ENCODE data around the gene TEX36.

TEX36 gene

GRCh38 chr10:125693524-125693847 lies 10.5 kb upstream of the TEX36 start:
- no peak for TF ChIP-seq POLR2A (IDR thresholded peaks at IDR 0.05; ENCODE audit: low read depth, low read length)
- no peak for DNase-seq (ENCODE audit: insufficient read length, low spot score)
- FAIRE-seq = no peak

DNA sequence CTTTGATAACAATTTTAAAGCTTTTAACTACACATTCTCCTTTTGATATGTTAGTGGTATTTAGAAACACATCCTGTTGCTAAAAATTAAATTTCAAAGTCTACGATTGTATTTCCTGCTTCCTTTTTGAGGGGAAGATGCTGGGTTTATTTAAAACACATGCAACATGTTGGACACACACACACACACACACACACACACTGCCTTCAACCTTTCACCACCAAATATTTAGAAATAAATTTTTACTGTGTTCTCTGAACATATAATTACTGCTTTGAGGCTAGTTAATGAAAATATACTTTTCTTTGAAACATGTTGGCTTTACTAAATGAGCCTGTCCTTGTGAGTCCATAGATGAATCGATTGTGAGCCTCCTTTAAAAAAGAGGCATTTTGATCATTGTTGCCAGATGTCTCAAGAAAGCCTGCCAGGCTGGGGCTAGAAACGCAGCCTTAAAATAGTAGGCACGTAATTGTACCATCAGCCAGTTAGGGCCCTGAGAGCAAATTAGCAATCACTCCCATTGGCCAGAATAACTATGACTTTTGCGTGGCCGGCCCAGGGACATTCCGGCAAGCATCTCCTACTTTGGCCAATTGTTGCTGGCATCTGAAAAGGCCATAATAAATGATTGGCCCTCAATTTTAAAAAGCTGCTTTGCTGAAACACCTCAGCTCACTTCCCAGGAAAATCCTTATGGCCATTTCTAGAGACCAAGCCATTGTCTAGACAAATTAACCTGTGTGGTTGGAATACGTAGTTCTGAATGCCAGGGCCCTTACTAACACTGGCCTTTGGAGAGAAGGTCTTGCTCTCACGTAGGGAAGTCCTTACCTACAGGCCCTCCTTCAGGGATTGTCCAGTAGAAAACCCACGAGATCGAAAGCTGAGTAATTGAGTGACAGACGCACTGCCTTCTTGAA lies 9.9 kb upstream of the TEX36 start:
- TF ChIP-seq SPI1 (IDR thresholded peaks at IDR 0.05; ENCODE audit: low read depth, low read length) (no peak), TAF1 (IDR thresholded peaks at IDR 0.05; ENCODE audit: low read depth, low read length) (no peak), PAX5 (IDR thresholded peaks at IDR 0.05; ENCODE audit: insufficient read depth, low read length, severe bottlenecking) (no peak), POU2F2 (IDR thresholded peaks at IDR 0.05; ENCODE audit: low read depth, low read length) (no peak), POLR2AphosphoS5 (IDR thresholded peaks at IDR 0.05; ENCODE audit: low read depth, low read length) (no peak), POLR2A (IDR thresholded peaks at IDR 0.05; ENCODE audit: low read depth, low read length) (no peak)
- DNase-seq (ENCODE audit: insufficient read length, low spot score) (no peak), FAIRE-seq (no peak)

GRCh38 chr10:125692196-125692595 lies 9.2 kb upstream of the TEX36 start:
- FAIRE-seq = no peak

GRCh38 chr10:125691160-125691981 lies 8.4 kb upstream of the TEX36 start:
- DNase-seq (ENCODE audit: insufficient read length, low spot score) (no peak), FAIRE-seq (no peak)
- TF ChIP-seq TAF1 (IDR thresholded peaks at IDR 0.05; ENCODE audit: low read depth, low read length) (no peak), POLR2AphosphoS5 (IDR thresholded peaks at IDR 0.05; ENCODE audit: low read depth, low read length) (no peak), SPI1 (IDR thresholded peaks at IDR 0.05; ENCODE audit: low read depth, low read length) (no peak), PAX5 (IDR thresholded peaks at IDR 0.05; ENCODE audit: insufficient read depth, low read length, severe bottlenecking) (no peak), POLR2A (IDR thresholded peaks at IDR 0.05; ENCODE audit: low read depth, low read length) (no peak), POU2F2 (IDR thresholded peaks at IDR 0.05; ENCODE audit: low read depth, low read length) (no peak)

More at GRCh38 chr10:125692196-125692595, 9.2 kb upstream of the TEX36 start:
- no peak for DNase-seq (ENCODE audit: insufficient read length, low spot score)
- TF ChIP-seq SPI1 (IDR thresholded peaks at IDR 0.05; ENCODE audit: low read depth, low read length) = no peak
- no peak for TF ChIP-seq POU2F2 (IDR thresholded peaks at IDR 0.05; ENCODE audit: low read depth, low read length)
- no peak for TF ChIP-seq TAF1 (IDR thresholded peaks at IDR 0.05; ENCODE audit: low read depth, low read length)
- no peak for TF ChIP-seq PAX5 (IDR thresholded peaks at IDR 0.05; ENCODE audit: insufficient read depth, low read length, severe bottlenecking)
- TF ChIP-seq POLR2AphosphoS5 (IDR thresholded peaks at IDR 0.05; ENCODE audit: low read depth, low read length) = no peak
- TF ChIP-seq POLR2A (IDR thresholded peaks at IDR 0.05; ENCODE audit: low read depth, low read length) = no peak

DNA sequence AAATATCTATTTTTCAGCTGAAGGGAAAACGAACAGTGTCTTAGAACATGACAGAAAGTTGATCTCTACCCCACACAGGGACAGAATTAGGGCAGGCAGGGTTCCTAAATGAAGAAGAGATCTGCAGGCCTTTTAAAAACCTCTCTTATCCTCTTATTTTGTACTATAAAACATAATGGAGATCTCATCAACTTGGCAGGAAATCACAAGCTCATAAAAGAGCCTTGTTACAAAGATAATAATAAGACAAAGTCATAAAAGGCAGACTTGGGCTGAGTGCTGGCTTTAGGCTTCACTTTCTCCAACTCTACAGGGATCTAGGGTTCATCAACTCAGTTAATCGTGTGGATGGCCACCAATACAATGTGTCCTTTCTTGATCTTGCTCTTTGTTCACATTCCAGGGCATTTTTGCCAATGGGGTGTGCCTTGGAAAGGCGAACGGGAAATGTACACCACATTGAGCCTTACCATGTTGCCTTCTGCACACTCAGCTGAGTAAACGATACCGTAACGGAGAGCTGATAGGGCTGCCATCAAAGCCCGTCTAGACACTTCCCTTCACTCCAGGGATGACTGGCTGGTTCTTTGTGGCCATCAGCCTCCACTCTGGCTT lies 7.1 kb upstream of the TEX36 start:
- FAIRE-seq (no peak), DNase-seq (ENCODE audit: insufficient read length, low spot score) (no peak)
- TF ChIP-seq POU2F2 (IDR thresholded peaks at IDR 0.05; ENCODE audit: low read depth, low read length) = no peak
- TF ChIP-seq TAF1 (IDR thresholded peaks at IDR 0.05; ENCODE audit: low read depth, low read length) = no peak
- no peak for TF ChIP-seq SPI1 (IDR thresholded peaks at IDR 0.05; ENCODE audit: low read depth, low read length)
- TF ChIP-seq PAX5 (IDR thresholded peaks at IDR 0.05; ENCODE audit: insufficient read depth, low read length, severe bottlenecking) = no peak
- TF ChIP-seq POLR2A (IDR thresholded peaks at IDR 0.05; ENCODE audit: low read depth, low read length) = no peak
- TF ChIP-seq POLR2AphosphoS5 (IDR thresholded peaks at IDR 0.05; ENCODE audit: low read depth, low read length) = no peak

- no peak for TF ChIP-seq POLR2A (IDR thresholded peaks at IDR 0.05; ENCODE audit: low read depth, low read length)
- FAIRE-seq (no peak), DNase-seq (ENCODE audit: insufficient read length, low spot score) (no peak)
These were observed 4.7 kb upstream of the TEX36 start for GRCh38 chr10:125687507-125688185.

GRCh38 chr10:125684581-125684980 lies 1.6 kb upstream of the TEX36 start:
- FAIRE-seq (no peak), DNase-seq (ENCODE audit: insufficient read length, low spot score) (no peak)
- TF ChIP-seq TAF1 (IDR thresholded peaks at IDR 0.05; ENCODE audit: low read depth, low read length) (no peak), PAX5 (IDR thresholded peaks at IDR 0.05; ENCODE audit: insufficient read depth, low read length, severe bottlenecking) (no peak), SPI1 (IDR thresholded peaks at IDR 0.05; ENCODE audit: low read depth, low read length) (no peak), POLR2AphosphoS5 (IDR thresholded peaks at IDR 0.05; ENCODE audit: low read depth, low read length) (no peak), POU2F2 (IDR thresholded peaks at IDR 0.05; ENCODE audit: low read depth, low read length) (no peak), POLR2A (IDR thresholded peaks at IDR 0.05; ENCODE audit: low read depth, low read length) (no peak)

GRCh38 chr10:125683821-125684220 lies 858 bp upstream of the TEX36 start:
- FAIRE-seq (no peak), DNase-seq (ENCODE audit: insufficient read length, low spot score) (no peak)
- TF ChIP-seq POLR2A (IDR thresholded peaks at IDR 0.05; ENCODE audit: low read depth, low read length) (no peak), POLR2AphosphoS5 (IDR thresholded peaks at IDR 0.05; ENCODE audit: low read depth, low read length) (no peak), PAX5 (IDR thresholded peaks at IDR 0.05; ENCODE audit: insufficient read depth, low read length, severe bottlenecking) (no peak), SPI1 (IDR thresholded peaks at IDR 0.05; ENCODE audit: low read depth, low read length) (no peak), POU2F2 (IDR thresholded peaks at IDR 0.05; ENCODE audit: low read depth, low read length) (no peak), TAF1 (IDR thresholded peaks at IDR 0.05; ENCODE audit: low read depth, low read length) (no peak)

- no peak for TF ChIP-seq POLR2AphosphoS5 (IDR thresholded peaks at IDR 0.05; ENCODE audit: low read depth, low read length)
- DNase-seq (ENCODE audit: insufficient read length, low spot score) = no peak
- FAIRE-seq = no peak
These were observed 3.5 kb downstream of the TEX36 start for GRCh38 chr10:125679436-125679835.

Measured in GM12891 (cell line).